H1 (cell line): ENCODE results near the gene IQSEC3. TPM values are rescaled to one million over a fixed set of nuclear protein-coding genes. Genes with fewer than 3 reads are reported as not detected.

Experiments used
- CTCF ChIA-PET: fragments of 300-600 bp; sonication (Branson Sonifier 250); formaldehyde crosslinking; loops from one replicate; lab custom pipeline; 2021; ENCODE audit not compliant: partially characterized antibody; lab: Charles Lee
- POLR2A ChIA-PET: fragments of 300-600 bp; sonication (Branson Sonifier 250); formaldehyde crosslinking; loops from one replicate; lab custom pipeline; 2021; ENCODE audit warnings: inconsistent platforms; ENCODE audit not compliant: partially characterized antibody; lab: Charles Lee
- DNase-seq, 2 experiments: peaks; one replicate each; pipeline versions ENCODE4 v3.0.0 to v3.0.0-alpha.2; 2010 to 2022; ENCODE audit warnings: low spot score in 2 of 2, low read depth in 1 of 2, mixed read lengths in 1 of 2
- FAIRE-seq: peaks from 2 replicates; lab custom pipeline; 2011; peaks lifted over from hg19 to GRCh38; lab: Jason Lieb, UNC
- H2AFZ ChIP-seq: 2 replicates; pipeline ENCODE4 v1.8.1; 2012; ENCODE audit warnings: low read length, inconsistent platforms
- H2AK5ac ChIP-seq: 2 replicates; pipeline ENCODE4 v1.6.1; 2013; ENCODE audit warnings: low read depth, low read length
- H2BK120ac ChIP-seq: replicated peaks from 2 replicates; pipeline ENCODE3; 2013; ENCODE audit warnings: low read depth, low read length, inconsistent platforms
- H2BK12ac ChIP-seq: 2 replicates; pipeline ENCODE4 v1.6.1; 2013; ENCODE audit warnings: low read depth, low read length
- H2BK15ac ChIP-seq: 2 replicates; pipeline ENCODE4 v1.6.1; 2013; ENCODE audit warnings: low read length
- H2BK20ac ChIP-seq: 2 replicates; pipeline ENCODE4 v1.6.1; 2013; ENCODE audit warnings: low read length
- H2BK5ac ChIP-seq: 2 replicates; pipeline ENCODE4 v1.6.1; 2013; ENCODE audit warnings: low read depth, low read length
- H3K14ac ChIP-seq: 2 replicates; pipeline ENCODE4 v1.6.1; 2013; ENCODE audit warnings: inconsistent platforms; ENCODE audit not compliant: insufficient read length
- H3K18ac ChIP-seq: 2 replicates; pipeline ENCODE4 v1.6.1; 2013; ENCODE audit warnings: low read length; ENCODE audit errors: extremely low read depth
- H3K23ac ChIP-seq: 2 replicates; pipeline ENCODE4 v1.6.1; 2013; ENCODE audit warnings: inconsistent platforms; ENCODE audit not compliant: insufficient read length
- H3K23me2 ChIP-seq: 2 replicates; pipeline ENCODE4 v1.6.1; 2013; ENCODE audit warnings: low read depth, low read length
- H3K27ac ChIP-seq: 2 replicates; pipeline ENCODE4 v1.6.1; 2011; ENCODE audit warnings: low read depth, low read length, inconsistent platforms
- H3K27me3 ChIP-seq, 4 experiments: replicated peaks in 1 of 4; 1 replicate in 1 of 4; 2 replicates in 3 of 4; pipeline versions ENCODE4 v1.6.1 to v1.8.1; 2011 to 2013; ENCODE audit warnings: low read length in 3 of 4, mild to moderate bottlenecking in 3 of 4, inconsistent platforms in 2 of 4, mixed read lengths in 2 of 4, moderate library complexity in 1 of 4; ENCODE audit not compliant: control insufficient read depth in 3 of 4, insufficient read depth in 3 of 4; ENCODE audit errors: extremely low read depth in 1 of 4
- H3K36me3 ChIP-seq, 4 experiments: 2 replicates each; pipeline versions ENCODE4 v1.6.1 to v1.8.1; 2011 to 2013; ENCODE audit warnings: mild to moderate bottlenecking in 4 of 4, low read length in 3 of 4, moderate library complexity in 2 of 4, control low read depth in 1 of 4, inconsistent platforms in 1 of 4; ENCODE audit not compliant: insufficient read depth in 4 of 4, control insufficient read depth in 2 of 4
- H3K4ac ChIP-seq: replicated peaks from 2 replicates; pipeline ENCODE3; 2013; ENCODE audit warnings: low read length, low read depth, mixed read lengths, inconsistent platforms; ENCODE audit not compliant: insufficient read length
- H3K4me1 ChIP-seq, 4 experiments: replicated peaks in 1 of 4; 1 replicate in 1 of 4; 2 replicates in 3 of 4; pipeline versions ENCODE4 v1.6.1 to v1.8.1; 2011 to 2013; ENCODE audit warnings: low read length in 3 of 4, inconsistent platforms in 2 of 4, mixed read lengths in 1 of 4; ENCODE audit not compliant: insufficient read depth in 4 of 4, control insufficient read depth in 3 of 4
- H3K4me2 ChIP-seq, 2 experiments: 2 replicates each; pipeline versions ENCODE4 v1.6.1 to v1.8.1; 2011 to 2013; ENCODE audit warnings: low read depth in 2 of 2, low read length in 2 of 2, control low read depth in 1 of 2, inconsistent platforms in 1 of 2, mild to moderate bottlenecking in 1 of 2; ENCODE audit not compliant: insufficient read depth in 1 of 2
- H3K4me3 ChIP-seq, 4 experiments: fragments of 200-600, 300-600 bp in 1 of 4; sonication (generic), shearing (Covaris generic), sonication (Bioruptor Twin) in 1 of 4; 2 replicates each; pipeline versions ENCODE4 v1.5.1 to v1.8.1; 2011 to 2016; ENCODE audit warnings: low read length in 4 of 4, low read depth in 3 of 4, control low read depth in 2 of 4, inconsistent platforms in 2 of 4, mild to moderate bottlenecking in 2 of 4, mixed read lengths in 1 of 4, moderate library complexity in 1 of 4; ENCODE audit not compliant: insufficient read depth in 2 of 4; ENCODE audit errors: extremely low read depth in 1 of 4
- H3K56ac ChIP-seq: replicated peaks from 2 replicates; pipeline ENCODE3; 2013; ENCODE audit warnings: low read depth, mild to moderate bottlenecking, mixed read lengths, low read length, inconsistent platforms; ENCODE audit not compliant: insufficient read length
- H3K79me1 ChIP-seq: 2 replicates; pipeline ENCODE4 v1.6.1; 2013; ENCODE audit warnings: low read depth, low read length, control low read depth
- H3K79me2 ChIP-seq, 2 experiments: 2 replicates each; pipeline versions ENCODE4 v1.6.1 to v1.8.1; 2012 to 2013; ENCODE audit warnings: low read length in 2 of 2, mild to moderate bottlenecking in 2 of 2, inconsistent platforms in 1 of 2; ENCODE audit not compliant: insufficient read depth in 2 of 2, control insufficient read depth in 1 of 2
- H3K9ac ChIP-seq, 4 experiments: replicated peaks in 1 of 4; 1 replicate in 1 of 4; 2 replicates in 3 of 4; pipeline versions ENCODE4 v1.6.1 to v1.8.1; 2011 to 2013; ENCODE audit warnings: low read depth in 3 of 4, low read length in 3 of 4, control low read depth in 2 of 4, mild to moderate bottlenecking in 2 of 4, moderate library complexity in 2 of 4, inconsistent platforms in 1 of 4; ENCODE audit errors: extremely low read depth in 1 of 4
- H3K9me3 ChIP-seq, 2 experiments: 2 replicates each; pipeline versions ENCODE4 v1.6.1 to v1.8.1; 2012 to 2013; ENCODE audit warnings: mild to moderate bottlenecking in 2 of 2, moderate library complexity in 2 of 2, control low read depth in 1 of 2, inconsistent platforms in 1 of 2, low read depth in 1 of 2, low read length in 1 of 2, mixed read lengths in 1 of 2; ENCODE audit not compliant: insufficient read depth in 2 of 2
- H4K20me1 ChIP-seq, 2 experiments: replicated peaks in 1 of 2; 2 replicates each; pipeline versions ENCODE3 to v1.8.1; 2011 to 2013; ENCODE audit warnings: inconsistent platforms in 2 of 2, low read length in 2 of 2, mild to moderate bottlenecking in 1 of 2; ENCODE audit not compliant: insufficient read depth in 2 of 2, control insufficient read depth in 1 of 2
- H4K5ac ChIP-seq: 2 replicates; pipeline ENCODE4 v1.6.1; 2013; ENCODE audit warnings: low read length, low read depth, mixed read lengths, inconsistent platforms; ENCODE audit not compliant: insufficient read length
- H4K8ac ChIP-seq: 2 replicates; pipeline ENCODE4 v1.8.0; 2013; ENCODE audit warnings: mild to moderate bottlenecking, moderate library complexity, low read length, inconsistent platforms; ENCODE audit not compliant: insufficient read depth; ENCODE audit errors: extremely low read depth
- H4K91ac ChIP-seq: replicated peaks from 2 replicates; pipeline ENCODE3; 2013; ENCODE audit warnings: low read length, mixed read lengths, inconsistent platforms; ENCODE audit not compliant: insufficient read length
- CREB1 ChIP-seq: IDR thresholded peaks from 2 replicates; pipeline ENCODE4 v1.6.1; 2012; ENCODE audit warnings: inconsistent platforms
- EP300 ChIP-seq, 2 experiments: IDR thresholded peaks; 1 replicate in 1 of 2; 2 replicates in 1 of 2; pipeline ENCODE4 v1.6.1; 2011 to 2012; ENCODE audit warnings: low read depth in 2 of 2, low read length in 2 of 2, mild to moderate bottlenecking in 2 of 2, borderline replicate concordance in 1 of 2, inconsistent platforms in 1 of 2, moderate library complexity in 1 of 2
- EZH2 ChIP-seq: fragments of 200-600 bp; sonication (generic); IDR thresholded peaks from 2 replicates; pipeline ENCODE4 v1.7.1; 2012; ENCODE audit warnings: low read depth, mild to moderate bottlenecking, moderate library complexity, low read length, inconsistent platforms; ENCODE audit not compliant: severe bottlenecking
- RFX5 ChIP-seq: IDR thresholded peaks from 2 replicates; pipeline ENCODE4 v1.6.1; 2011; ENCODE audit warnings: low read depth, low read length, improper control_type of control experiment, borderline replicate concordance
- SIN3A ChIP-seq, 2 experiments: IDR thresholded peaks in 1 of 2; conservative IDR thresholded peaks in 1 of 2; 2 replicates each; pipeline ENCODE4 v1.6.1; 2011 to 2012; ENCODE audit warnings: low read length in 2 of 2, improper control_type of control experiment in 1 of 2, low read depth in 1 of 2, mild to moderate bottlenecking in 1 of 2
- WGBS, 2 experiments: shearing (Covaris generic) in 1 of 2; methylation state at CpG; one replicate each; pipeline versions ENCODE4 v1.1.6 to v1.1.7; 2013 to 2015; ENCODE audit warnings: low lambda C conversion rate in 2 of 2, mixed read lengths in 2 of 2, inconsistent platforms in 1 of 2, low coverage in 1 of 2, missing lambda C conversion rate in 1 of 2; ENCODE audit not compliant: insufficient replicate concordance in 2 of 2, insufficient coverage in 1 of 2, insufficient read length in 1 of 2; ENCODE audit errors: extremely low coverage in 1 of 2, missing lambda C conversion rate in 1 of 2; 5-methylcytosine and 5-hydroxymethylcytosine counted together
- polyA plus RNA-seq, 7 experiments: library from polyadenylated mRNA; depleted of rRNA in 3 of 7; stranded (reverse) in 5 of 7; unstranded in 2 of 7; fragments of >200 nt in 5 of 7; fragments of 200-250 nt in 2 of 7; gene quantifications; 1 replicate in 5 of 7; 2 replicates in 1 of 7; 4 replicates in 1 of 7; pipeline versions ENCODE4 v1.2.1 to v1.2.3, GENCODE V29; 2011 to 2013; ENCODE audit warnings: missing spikeins in 2 of 7, mixed read lengths in 2 of 7
- total RNA-seq: library from RNA; stranded (reverse); fragmentation: NEBNext Ultra II Directional; extraction: Animal tissue kit (Norgen Biotek cat#: 25700); gene quantifications from 2 replicates; pipeline ENCODE4 v1.2.1, GENCODE V29; 2021
- TF ChIP-seq, protein P1 (sequence below): IDR thresholded peaks from 2 replicates; pipeline ENCODE4 v1.6.1; 2012; ENCODE audit warnings: low read length, inconsistent platforms
- TF ChIP-seq, protein P2 (sequence below): IDR thresholded peaks from 2 replicates; pipeline ENCODE4 v1.6.1; 2011; ENCODE audit warnings: low read depth, mild to moderate bottlenecking, low read length; ENCODE audit not compliant: insufficient read depth
- TF ChIP-seq, protein P3 (sequence below): IDR thresholded peaks from 2 replicates; pipeline ENCODE4 v1.6.1; 2012; ENCODE audit warnings: inconsistent platforms

Gene IQSEC3
- total and polyA plus RNA-seq, 2 of the 8 experiments (the other 6 are each of a cell fraction or from before 2014, with no cell fraction given): 1.2 to 3.1 TPM

DNA sequence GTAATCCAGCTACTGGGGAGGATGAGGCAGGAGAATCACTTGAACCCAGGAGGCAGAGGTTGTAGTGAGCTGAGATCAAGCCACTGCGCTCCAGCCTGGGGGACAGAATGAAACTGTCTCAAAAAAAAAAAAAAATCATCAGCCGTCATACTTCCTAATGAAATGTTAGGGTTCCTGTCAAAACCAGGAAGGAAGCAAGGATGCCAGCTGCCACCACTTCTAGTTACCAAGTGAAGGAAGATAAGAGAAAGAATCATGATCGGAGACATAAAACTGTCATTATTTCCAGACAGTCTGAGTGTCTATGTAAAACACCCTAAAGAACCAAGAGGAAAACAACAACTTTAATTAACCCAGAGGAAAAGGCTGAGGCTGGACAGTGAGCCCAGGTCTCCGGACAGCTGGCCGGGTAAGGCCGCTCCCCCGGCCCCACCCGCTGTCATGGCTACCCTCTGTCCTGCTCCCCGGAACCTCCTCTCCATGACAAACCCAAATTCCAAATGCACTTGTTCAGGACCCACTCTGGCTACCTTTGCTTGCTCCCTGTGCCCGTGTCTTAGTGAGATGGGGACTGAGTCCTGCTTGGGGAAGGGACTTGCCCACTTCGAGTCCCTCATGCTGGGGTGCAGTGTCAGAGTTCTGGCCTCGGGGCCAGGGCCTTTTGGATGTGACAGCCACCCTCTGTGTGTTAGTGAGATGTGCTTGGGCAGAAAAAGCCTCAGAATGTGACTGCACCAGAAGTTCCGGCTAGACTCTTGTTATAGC lies 118.4 kb downstream of the IQSEC3 start:
- no peak overlapping the region for H2BK120ac ChIP-seq
- H4K5ac ChIP-seq: no peak overlapping the region
- no peaks in the 10 kb centered on the region for H3K36me3 ChIP-seq
- H2AK5ac ChIP-seq: no peak overlapping the region
- no peak overlapping the region for H3K14ac ChIP-seq
- no peak overlapping the region for H2AFZ ChIP-seq
- DNase-seq (no peak), FAIRE-seq (no peak)
- H3K27ac ChIP-seq: no peak overlapping the region
- H3K56ac ChIP-seq: no peak overlapping the region
- no peak overlapping the region for H3K4ac ChIP-seq
- H3K9ac ChIP-seq: no peak overlapping the region
- no peaks in the 10 kb centered on the region for H3K79me1 ChIP-seq
- no peak overlapping the region for H2BK20ac ChIP-seq
- peaks cover 2% of the 10 kb centered on the region; the same call in 1 of the 2 replicates for H3K23me2 ChIP-seq
- H4K20me1 ChIP-seq: no peaks in the 10 kb centered on the region
- TF ChIP-seq CREB1 (no peak), EP300 (IDR thresholded peaks at IDR 0.05; ENCODE audit: borderline replicate concordance in 1 of 2, low read depth in 2 of 2, low read length in 2 of 2) (no peak), RFX5 (no peak), SIN3A (conservative IDR thresholded peaks at IDR 0.05 in 1 of 2, IDR thresholded peaks at IDR 0.05 in 1 of 2; ENCODE audit: low read depth in 1 of 2, low read length in 2 of 2) (no peak), EZH2 (no peak)
- TF ChIP-seq, protein P1, sequence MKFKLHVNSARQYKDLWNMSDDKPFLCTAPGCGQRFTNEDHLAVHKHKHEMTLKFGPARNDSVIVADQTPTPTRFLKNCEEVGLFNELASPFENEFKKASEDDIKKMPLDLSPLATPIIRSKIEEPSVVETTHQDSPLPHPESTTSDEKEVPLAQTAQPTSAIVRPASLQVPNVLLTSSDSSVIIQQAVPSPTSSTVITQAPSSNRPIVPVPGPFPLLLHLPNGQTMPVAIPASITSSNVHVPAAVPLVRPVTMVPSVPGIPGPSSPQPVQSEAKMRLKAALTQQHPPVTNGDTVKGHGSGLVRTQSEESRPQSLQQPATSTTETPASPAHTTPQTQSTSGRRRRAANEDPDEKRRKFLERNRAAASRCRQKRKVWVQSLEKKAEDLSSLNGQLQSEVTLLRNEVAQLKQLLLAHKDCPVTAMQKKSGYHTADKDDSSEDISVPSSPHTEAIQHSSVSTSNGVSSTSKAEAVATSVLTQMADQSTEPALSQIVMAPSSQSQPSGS: no peak
- TF ChIP-seq, protein P2, sequence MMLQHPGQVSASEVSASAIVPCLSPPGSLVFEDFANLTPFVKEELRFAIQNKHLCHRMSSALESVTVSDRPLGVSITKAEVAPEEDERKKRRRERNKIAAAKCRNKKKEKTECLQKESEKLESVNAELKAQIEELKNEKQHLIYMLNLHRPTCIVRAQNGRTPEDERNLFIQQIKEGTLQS: no peak
- TF ChIP-seq, protein P3, sequence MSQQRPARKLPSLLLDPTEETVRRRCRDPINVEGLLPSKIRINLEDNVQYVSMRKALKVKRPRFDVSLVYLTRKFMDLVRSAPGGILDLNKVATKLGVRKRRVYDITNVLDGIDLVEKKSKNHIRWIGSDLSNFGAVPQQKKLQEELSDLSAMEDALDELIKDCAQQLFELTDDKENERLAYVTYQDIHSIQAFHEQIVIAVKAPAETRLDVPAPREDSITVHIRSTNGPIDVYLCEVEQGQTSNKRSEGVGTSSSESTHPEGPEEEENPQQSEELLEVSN: no peak
- TF ChIP-seq, all 59 proteins: peak for 0
- H2BK12ac ChIP-seq: no peak overlapping the region
- no peak overlapping the region for H3K4me3 ChIP-seq
- H3K23ac ChIP-seq: no peak overlapping the region
- H4K8ac ChIP-seq: no peak overlapping the region
- no peaks in the 10 kb centered on the region; a peak in 1 of 4 replicates for H3K9me3 ChIP-seq
- ChIA-PET POLR2A (interaction anchor here (1.3 kb wide), 1 partner anchor 14 kb away, joined by 6 read pairs; no protein-coding TSS in a partner anchor), CTCF (interaction anchor here (0.8 to 7.0 kb wide), 5 partner anchors 8 to 35 kb away, joined by 4 to 63 read pairs (median 9); no protein-coding TSS in a partner anchor)
- no peak overlapping the region for H4K91ac ChIP-seq
- peaks cover 0 to 5% (median 2%) of the 10 kb centered on the region in 4 experiments; a peak in 2 of 7 replicates for H3K4me1 ChIP-seq
- WGBS, 2 experiments: 92% methylated on average over 13 of the region's 13 CpGs; no CpG with 5 or more reads in 1 of the 2 experiments
- no peak overlapping the region for H2BK15ac ChIP-seq
- no peak overlapping the region for H2BK5ac ChIP-seq
- H3K4me2 ChIP-seq: no peak overlapping the region
- no peaks in the 10 kb centered on the region for H3K79me2 ChIP-seq
- peaks cover 0 to 9% (median 5%) of the 10 kb centered on the region in 4 experiments; a peak in 5 of 7 replicates for H3K27me3 ChIP-seq
- H3K18ac ChIP-seq: no peak overlapping the region
